Neutrophil (primary cell): ENCODE data around the gene LIG3.
"Not testable (repeated sequence)": the region's sequence is repeated elsewhere in the genome, so short reads cannot be mapped to it uniquely, and the experiment has no call there.

Experiments used
- H3K27ac ChIP-seq: fragments of 200-600 bp; sonication (generic); 2 replicates; pipeline ENCODE4 v1.5.1; 2016; ENCODE audit warnings: mild to moderate bottlenecking, moderate library complexity
- H3K27me3 ChIP-seq: fragments of 200-600 bp; sonication (generic); 2 replicates; pipeline ENCODE4 v1.6.0; 2016; ENCODE audit warnings: mild to moderate bottlenecking
- H3K36me3 ChIP-seq: fragments of 200-600 bp; sonication (generic); 2 replicates; pipeline ENCODE4 v1.5.1; 2017
- H3K4me1 ChIP-seq, 2 experiments: fragments of 200-600 bp in 1 of 2; sonication (generic) in 1 of 2; 1 replicate in 1 of 2; 2 replicates in 1 of 2; pipeline versions ENCODE4 v1.5.1 to v1.6.1; 2013 to 2016; ENCODE audit warnings: low read depth in 1 of 2, low read length in 1 of 2, mild to moderate bottlenecking in 1 of 2, moderate library complexity in 1 of 2; ENCODE audit not compliant: control insufficient read depth in 1 of 2, insufficient read depth in 1 of 2
- H3K4me3 ChIP-seq, 2 experiments: fragments of 200-600 bp in 1 of 2; sonication (generic) in 1 of 2; 1 replicate in 1 of 2; 2 replicates in 1 of 2; pipeline ENCODE4 v1.5.1; 2013 to 2016; ENCODE audit warnings: low read depth in 1 of 2, low read length in 1 of 2, mild to moderate bottlenecking in 1 of 2, moderate library complexity in 1 of 2
- H3K9me3 ChIP-seq: fragments of 200-600 bp; sonication (generic); 2 replicates; pipeline ENCODE4 v1.5.1; 2016
- TF ChIP-seq, protein P1 (sequence below): fragments of 200-600 bp; sonication (generic); IDR thresholded peaks from 2 replicates; pipeline ENCODE4 v1.5.1; 2016; ENCODE audit warnings: antibody characterized with exemption

LIG3 gene

DNA sequence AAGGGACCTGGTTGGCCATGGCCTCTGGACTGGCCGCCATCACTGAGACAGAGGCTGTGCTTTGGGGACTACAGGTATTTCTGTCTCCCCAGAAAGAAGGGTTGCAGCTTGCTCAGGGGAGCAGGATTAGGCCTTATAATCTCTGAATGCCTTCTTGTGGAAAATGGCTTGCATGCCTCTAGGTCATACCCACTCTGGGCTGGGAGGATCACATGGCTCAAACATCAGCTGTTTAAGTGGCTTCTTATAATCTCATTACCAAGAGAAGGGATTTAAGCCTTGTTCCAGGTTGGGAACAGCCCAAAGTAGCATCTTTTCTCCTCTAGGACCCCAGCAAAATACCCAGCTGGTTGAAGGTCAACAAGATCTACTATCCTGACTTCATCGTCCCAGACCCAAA lies 19.1 kb downstream of the LIG3 start:
- H3K4me3 ChIP-seq, result no peak overlapping the region
- H3K9me3 ChIP-seq, result no peaks in the 10 kb centered on the region
- peaks cover 31% of the 10 kb centered on the region for H3K36me3 ChIP-seq
- peaks cover 65 to 74% of the 10 kb centered on the region in 2 experiments for H3K4me1 ChIP-seq
- peak overlapping the region; percentile 84 for H3K27ac ChIP-seq
- H3K27me3 ChIP-seq, result no peaks in the 10 kb centered on the region
- TF ChIP-seq, protein P1, sequence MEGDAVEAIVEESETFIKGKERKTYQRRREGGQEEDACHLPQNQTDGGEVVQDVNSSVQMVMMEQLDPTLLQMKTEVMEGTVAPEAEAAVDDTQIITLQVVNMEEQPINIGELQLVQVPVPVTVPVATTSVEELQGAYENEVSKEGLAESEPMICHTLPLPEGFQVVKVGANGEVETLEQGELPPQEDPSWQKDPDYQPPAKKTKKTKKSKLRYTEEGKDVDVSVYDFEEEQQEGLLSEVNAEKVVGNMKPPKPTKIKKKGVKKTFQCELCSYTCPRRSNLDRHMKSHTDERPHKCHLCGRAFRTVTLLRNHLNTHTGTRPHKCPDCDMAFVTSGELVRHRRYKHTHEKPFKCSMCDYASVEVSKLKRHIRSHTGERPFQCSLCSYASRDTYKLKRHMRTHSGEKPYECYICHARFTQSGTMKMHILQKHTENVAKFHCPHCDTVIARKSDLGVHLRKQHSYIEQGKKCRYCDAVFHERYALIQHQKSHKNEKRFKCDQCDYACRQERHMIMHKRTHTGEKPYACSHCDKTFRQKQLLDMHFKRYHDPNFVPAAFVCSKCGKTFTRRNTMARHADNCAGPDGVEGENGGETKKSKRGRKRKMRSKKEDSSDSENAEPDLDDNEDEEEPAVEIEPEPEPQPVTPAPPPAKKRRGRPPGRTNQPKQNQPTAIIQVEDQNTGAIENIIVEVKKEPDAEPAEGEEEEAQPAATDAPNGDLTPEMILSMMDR, result no peak

DNA sequence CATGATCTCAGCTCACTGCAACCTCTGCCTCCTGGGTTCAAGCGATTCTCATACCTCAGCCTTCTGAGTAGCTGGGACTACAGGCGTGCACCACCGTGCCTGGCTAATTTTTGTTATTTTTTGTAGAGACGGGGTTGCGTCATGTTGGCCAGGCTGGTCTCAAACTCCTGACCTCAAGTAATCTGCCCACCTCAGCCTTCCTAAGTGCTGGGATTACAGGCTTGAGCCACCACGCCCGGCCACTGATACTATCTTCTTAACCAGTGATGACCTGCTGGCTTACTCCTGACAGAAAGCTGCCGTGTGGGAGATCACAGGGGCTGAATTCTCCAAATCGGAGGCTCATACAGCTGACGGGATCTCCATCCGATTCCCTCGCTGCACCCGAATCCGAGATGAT lies 20.7 kb downstream of the LIG3 start:
- Histone ChIP-seq H3K36me3 (peaks cover 42% of the 10 kb centered on the region), H3K4me1 (peaks cover 49 to 59% of the 10 kb centered on the region in 2 experiments)
- H3K9me3 ChIP-seq, H3K27ac ChIP-seq, H3K27me3 ChIP-seq, H3K4me3 ChIP-seq: not testable (repeated sequence)

DNA sequence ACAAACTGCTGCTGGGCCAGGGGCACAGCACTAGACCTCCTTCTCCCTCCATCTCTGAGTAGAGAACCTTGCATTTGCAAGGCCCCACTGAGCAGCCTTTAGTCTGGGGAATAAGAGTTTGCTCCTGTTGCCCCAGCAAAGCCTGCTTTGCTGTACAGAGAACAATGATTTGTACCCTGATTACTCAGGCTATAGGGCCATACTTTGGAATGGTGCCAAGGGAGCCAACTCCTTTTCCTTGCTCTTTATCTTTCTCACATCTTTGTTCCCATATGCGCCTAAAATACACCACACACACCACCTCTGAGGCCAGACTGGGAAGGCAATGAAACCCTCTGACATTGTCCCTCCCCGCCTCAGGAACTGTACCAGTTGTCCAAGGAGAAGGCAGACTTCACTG lies 21.2 kb downstream of the LIG3 start:
- Histone ChIP-seq H3K36me3 (peaks cover 48% of the 10 kb centered on the region), H3K27ac (peak overlapping the region; percentile 74), H3K9me3 (no peaks in the 10 kb centered on the region), H3K4me3 (no peak overlapping the region), H3K4me1 (peaks cover 44 to 53% of the 10 kb centered on the region in 2 experiments), H3K27me3 (no peaks in the 10 kb centered on the region)
- TF ChIP-seq, protein P1, result no peak

DNA sequence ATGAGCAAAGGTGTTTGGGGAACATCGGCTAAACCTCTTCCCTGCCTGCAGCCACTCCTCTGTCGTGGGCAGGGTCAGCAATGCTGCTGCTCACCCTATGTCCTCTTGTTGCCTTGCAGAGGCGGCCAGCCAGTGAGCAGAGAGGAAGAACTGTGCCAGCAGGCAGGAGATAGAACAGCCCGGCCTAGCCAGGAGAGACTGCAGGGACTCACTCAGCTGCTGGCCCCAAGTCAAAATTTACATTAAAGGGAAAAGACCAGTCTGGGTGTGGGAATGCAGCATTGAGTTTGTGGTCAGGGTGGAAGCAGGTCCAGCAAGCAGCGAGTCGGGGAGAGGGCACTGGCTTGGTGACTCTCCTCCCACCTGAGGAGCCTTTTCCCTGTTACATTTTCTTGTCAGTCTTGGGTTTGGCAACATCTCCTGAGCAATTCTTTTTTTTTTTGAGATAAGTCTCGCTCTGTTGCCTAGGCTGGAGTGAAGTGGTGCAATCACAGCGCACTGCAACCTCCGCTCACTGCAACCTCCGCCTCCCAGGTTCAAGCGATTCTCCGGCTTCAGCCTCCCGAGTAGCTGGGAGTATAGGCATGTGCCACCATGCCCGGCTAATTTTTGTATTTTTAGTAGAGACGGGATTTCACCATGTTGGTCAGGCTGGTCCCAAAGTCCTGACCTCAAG lies 22.7 kb downstream of the LIG3 start:
- Histone ChIP-seq H3K9me3 (no peaks in the 10 kb centered on the region), H3K4me1 (peaks cover 29 to 39% of the 10 kb centered on the region in 2 experiments), H3K36me3 (peaks cover 63% of the 10 kb centered on the region), H3K4me3 (no peak overlapping the region), H3K27me3 (no peaks in the 10 kb centered on the region), H3K27ac (peak overlapping the region; percentile 74)
- TF ChIP-seq, protein P1, result no peak

DNA sequence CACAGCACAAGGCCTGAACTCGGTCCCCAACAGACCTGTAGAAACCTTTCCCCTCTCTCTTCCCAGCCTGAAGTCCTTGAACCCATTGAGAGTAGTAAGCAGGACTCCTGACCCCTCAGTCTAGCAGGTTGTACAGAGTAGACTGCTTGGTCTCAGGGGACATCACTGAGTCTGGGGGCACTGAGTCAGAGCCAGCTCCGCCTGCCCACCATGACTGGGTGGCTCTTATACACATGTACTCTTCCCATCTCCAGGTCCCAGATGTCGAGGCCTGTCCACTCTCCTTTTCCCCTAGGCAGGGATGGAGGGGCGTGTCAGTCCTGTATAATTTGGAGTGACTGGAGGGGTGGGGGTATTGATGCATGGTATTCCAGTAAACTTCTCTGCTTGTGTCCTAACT lies 23.5 kb downstream of the LIG3 start:
- Histone ChIP-seq H3K36me3 (peaks cover 67% of the 10 kb centered on the region), H3K4me3 (no peak overlapping the region), H3K9me3 (no peaks in the 10 kb centered on the region), H3K27me3 (no peaks in the 10 kb centered on the region), H3K27ac (peak overlapping the region; percentile 74), H3K4me1 (peaks cover 21 to 31% of the 10 kb centered on the region in 2 experiments)
- TF ChIP-seq, protein P1, result no peak

DNA sequence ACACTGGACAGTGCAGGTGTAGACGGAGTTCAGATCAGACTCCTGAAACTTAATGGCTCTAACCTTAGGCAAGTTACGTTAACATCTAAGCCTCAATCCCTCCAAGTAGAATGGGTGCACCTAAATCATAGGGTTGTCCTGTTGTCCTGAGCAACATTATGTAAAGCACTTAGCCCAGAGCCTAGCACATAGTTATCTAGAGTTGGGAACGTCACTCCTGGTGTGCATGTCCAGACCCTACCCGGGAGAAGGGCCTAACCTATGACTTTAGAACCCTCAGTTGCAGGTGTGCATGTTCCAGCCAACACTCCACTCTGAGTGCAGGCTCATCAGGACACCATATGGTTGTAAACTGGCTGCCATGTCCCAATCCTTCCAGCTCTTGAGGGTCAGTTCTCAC lies 26.0 kb downstream of the LIG3 start:
- H3K4me3 ChIP-seq, result no peak overlapping the region
- H3K27me3 ChIP-seq, result no peaks in the 10 kb centered on the region
- TF ChIP-seq, protein P1, result no peak
- H3K9me3 ChIP-seq, result no peaks in the 10 kb centered on the region
- peaks cover 82% of the 10 kb centered on the region for H3K36me3 ChIP-seq
- peaks cover 15 to 23% of the 10 kb centered on the region in 2 experiments for H3K4me1 ChIP-seq
- peak overlapping the region; percentile 34 for H3K27ac ChIP-seq
